Measurements from ENCODE around the gene DNAJC10. TPM values are rescaled to one million over a fixed set of nuclear protein-coding genes. Genes with fewer than 3 reads are reported as not detected.
"Not testable (repeated sequence)": the region's sequence is repeated elsewhere in the genome, so short reads cannot be mapped to it uniquely, and the experiment has no call there.

The DNAJC10 gene
- polyA plus RNA-seq, 1 donor: 168 TPM

GRCh38 chr2:182741620-182742019 lies 25.6 kb downstream of the DNAJC10 start:
- 100% methylated on average over 2 of the region's 2 CpGs for WGBS (ENCODE audit: insufficient coverage, low lambda C conversion rate)
- H3K27me3 ChIP-seq (ENCODE audit: control insufficient read depth, insufficient read depth, low read length): no peaks in the 10 kb centered on the region
- H3K36me3 ChIP-seq (ENCODE audit: control insufficient read depth, insufficient read depth, low read length): peaks cover 42% of the 10 kb centered on the region
- H3K4me3 ChIP-seq (ENCODE audit: low read length): no peak overlapping the region
- no peaks in the 10 kb centered on the region for H3K9me3 ChIP-seq (ENCODE audit: control insufficient read depth, low read depth, low read length)
- no peak overlapping the region for H3K27ac ChIP-seq (ENCODE audit: low read length)
- DNase-seq: no peak
- H3K4me1 ChIP-seq (ENCODE audit: control insufficient read depth, insufficient read depth, low read length): no peaks in the 10 kb centered on the region

- peaks cover 32% of the 10 kb centered on the region for H3K36me3 ChIP-seq (ENCODE audit: control insufficient read depth, insufficient read depth, low read length)
- H3K4me1 ChIP-seq (ENCODE audit: control insufficient read depth, insufficient read depth, low read length): no peaks in the 10 kb centered on the region
- no peaks in the 10 kb centered on the region for H3K27me3 ChIP-seq (ENCODE audit: control insufficient read depth, insufficient read depth, low read length)
- no peak for DNase-seq
- H3K9me3 ChIP-seq (ENCODE audit: control insufficient read depth, low read depth, low read length): no peaks in the 10 kb centered on the region
- WGBS (ENCODE audit: insufficient coverage, low lambda C conversion rate): no CpG with 5 or more reads among the region's 2 CpGs
- H3K4me3 ChIP-seq (ENCODE audit: low read length): no peak overlapping the region
- no peak overlapping the region for H3K27ac ChIP-seq (ENCODE audit: low read length)
These were observed 28.4 kb downstream of the DNAJC10 start for GRCh38 chr2:182744490-182744889.

GRCh38 chr2:182745061-182745460 lies 29.0 kb downstream of the DNAJC10 start:
- 83% methylated on average over 1 of the region's 2 CpGs for WGBS (ENCODE audit: insufficient coverage, low lambda C conversion rate)
- DNase-seq: no peak
- peaks cover 37% of the 10 kb centered on the region for H3K36me3 ChIP-seq (ENCODE audit: control insufficient read depth, insufficient read depth, low read length)
- H3K27ac ChIP-seq (ENCODE audit: low read length): no peak overlapping the region
- H3K4me3 ChIP-seq (ENCODE audit: low read length): no peak overlapping the region
- H3K9me3 ChIP-seq (ENCODE audit: control insufficient read depth, low read depth, low read length): no peaks in the 10 kb centered on the region
- H3K27me3 ChIP-seq (ENCODE audit: control insufficient read depth, insufficient read depth, low read length): no peaks in the 10 kb centered on the region
- no peaks in the 10 kb centered on the region for H3K4me1 ChIP-seq (ENCODE audit: control insufficient read depth, insufficient read depth, low read length)

GRCh38 chr2:182745894-182746293 lies 29.8 kb downstream of the DNAJC10 start:
- H3K4me1 ChIP-seq (ENCODE audit: control insufficient read depth, insufficient read depth, low read length); H3K27ac ChIP-seq (ENCODE audit: low read length); DNase-seq; H3K27me3 ChIP-seq (ENCODE audit: control insufficient read depth, insufficient read depth, low read length); H3K9me3 ChIP-seq (ENCODE audit: control insufficient read depth, low read depth, low read length); H3K4me3 ChIP-seq (ENCODE audit: low read length): not testable (repeated sequence)
- no CpG with 5 or more reads among the region's 3 CpGs for WGBS (ENCODE audit: insufficient coverage, low lambda C conversion rate)
- peaks cover 39% of the 10 kb centered on the region for H3K36me3 ChIP-seq (ENCODE audit: control insufficient read depth, insufficient read depth, low read length)

GRCh38 chr2:182754231-182754630 lies 38.2 kb downstream of the DNAJC10 start:
- Histone ChIP-seq H3K27ac (ENCODE audit: low read length) (no peak overlapping the region), H3K4me1 (ENCODE audit: control insufficient read depth, insufficient read depth, low read length) (no peaks in the 10 kb centered on the region), H3K4me3 (ENCODE audit: low read length) (no peak overlapping the region), H3K9me3 (ENCODE audit: control insufficient read depth, low read depth, low read length) (no peaks in the 10 kb centered on the region), H3K36me3 (ENCODE audit: control insufficient read depth, insufficient read depth, low read length) (peaks cover 49% of the 10 kb centered on the region), H3K27me3 (ENCODE audit: control insufficient read depth, insufficient read depth, low read length) (no peaks in the 10 kb centered on the region)
- no peak for DNase-seq

- peaks cover 60% of the 10 kb centered on the region for H3K36me3 ChIP-seq (ENCODE audit: control insufficient read depth, insufficient read depth, low read length)
These were observed 42.3 kb downstream of the DNAJC10 start for GRCh38 chr2:182758379-182758778.

GRCh38 chr2:182761903-182762302 lies 45.8 kb downstream of the DNAJC10 start:
- Histone ChIP-seq H3K27me3 (ENCODE audit: control insufficient read depth, insufficient read depth, low read length) (no peaks in the 10 kb centered on the region), H3K9me3 (ENCODE audit: control insufficient read depth, low read depth, low read length) (no peaks in the 10 kb centered on the region), H3K36me3 (ENCODE audit: control insufficient read depth, insufficient read depth, low read length) (peaks cover 74% of the 10 kb centered on the region), H3K4me3 (ENCODE audit: low read length) (no peak overlapping the region), H3K4me1 (ENCODE audit: control insufficient read depth, insufficient read depth, low read length) (no peaks in the 10 kb centered on the region), H3K27ac (ENCODE audit: low read length) (no peak overlapping the region)
- 67% methylated on average over 1 of the region's 4 CpGs for WGBS (ENCODE audit: insufficient coverage, low lambda C conversion rate)
- DNase-seq: no peak

More at GRCh38 chr2:182758379-182758778, 42.3 kb downstream of the DNAJC10 start:
- DNase-seq: no peak
- no peaks in the 10 kb centered on the region for H3K4me1 ChIP-seq (ENCODE audit: control insufficient read depth, insufficient read depth, low read length)
- H3K9me3 ChIP-seq (ENCODE audit: control insufficient read depth, low read depth, low read length): no peaks in the 10 kb centered on the region
- no peaks in the 10 kb centered on the region for H3K27me3 ChIP-seq (ENCODE audit: control insufficient read depth, insufficient read depth, low read length)
- H3K27ac ChIP-seq (ENCODE audit: low read length): no peak overlapping the region
- H3K4me3 ChIP-seq (ENCODE audit: low read length): no peak overlapping the region
- WGBS (ENCODE audit: insufficient coverage, low lambda C conversion rate): no CpG with 5 or more reads among the region's 1 CpG

GRCh38 chr2:182763311-182763912 lies 47.4 kb downstream of the DNAJC10 start:
- Histone ChIP-seq H3K27ac (ENCODE audit: low read length) (no peak overlapping the region), H3K9me3 (ENCODE audit: control insufficient read depth, low read depth, low read length) (no peaks in the 10 kb centered on the region), H3K4me1 (ENCODE audit: control insufficient read depth, insufficient read depth, low read length) (no peaks in the 10 kb centered on the region), H3K36me3 (ENCODE audit: control insufficient read depth, insufficient read depth, low read length) (peaks cover 79% of the 10 kb centered on the region), H3K4me3 (ENCODE audit: low read length) (no peak overlapping the region), H3K27me3 (ENCODE audit: control insufficient read depth, insufficient read depth, low read length) (no peaks in the 10 kb centered on the region)
- DNase-seq: peak; percentile 16 to 18
- WGBS (ENCODE audit: insufficient coverage, low lambda C conversion rate): 33% methylated on average over 3 of the region's 11 CpGs

GRCh38 chr2:182766626-182767025 lies 50.6 kb downstream of the DNAJC10 start:
- 50% methylated on average over 1 of the region's 6 CpGs for WGBS (ENCODE audit: insufficient coverage, low lambda C conversion rate)
- DNase-seq: no peak
- Histone ChIP-seq H3K36me3 (ENCODE audit: control insufficient read depth, insufficient read depth, low read length) (peaks cover 55% of the 10 kb centered on the region), H3K9me3 (ENCODE audit: control insufficient read depth, low read depth, low read length) (no peaks in the 10 kb centered on the region), H3K4me3 (ENCODE audit: low read length) (no peak overlapping the region), H3K27me3 (ENCODE audit: control insufficient read depth, insufficient read depth, low read length) (no peaks in the 10 kb centered on the region), H3K27ac (ENCODE audit: low read length) (no peak overlapping the region), H3K4me1 (ENCODE audit: control insufficient read depth, insufficient read depth, low read length) (no peaks in the 10 kb centered on the region)

GRCh38 chr2:182767578-182767977 lies 51.5 kb downstream of the DNAJC10 start:
- Histone ChIP-seq H3K27ac (ENCODE audit: low read length) (no peak overlapping the region), H3K4me3 (ENCODE audit: low read length) (no peak overlapping the region), H3K27me3 (ENCODE audit: control insufficient read depth, insufficient read depth, low read length) (no peaks in the 10 kb centered on the region), H3K36me3 (ENCODE audit: control insufficient read depth, insufficient read depth, low read length) (peaks cover 49% of the 10 kb centered on the region), H3K4me1 (ENCODE audit: control insufficient read depth, insufficient read depth, low read length) (no peaks in the 10 kb centered on the region), H3K9me3 (ENCODE audit: control insufficient read depth, low read depth, low read length) (no peaks in the 10 kb centered on the region)
- WGBS (ENCODE audit: insufficient coverage, low lambda C conversion rate): no CpG with 5 or more reads among the region's 7 CpGs
- no peak for DNase-seq

- H3K9me3 ChIP-seq (ENCODE audit: control insufficient read depth, low read depth, low read length); DNase-seq; H3K4me3 ChIP-seq (ENCODE audit: low read length); H3K27me3 ChIP-seq (ENCODE audit: control insufficient read depth, insufficient read depth, low read length); H3K27ac ChIP-seq (ENCODE audit: low read length); H3K4me1 ChIP-seq (ENCODE audit: control insufficient read depth, insufficient read depth, low read length): not testable (repeated sequence)
- 100% methylated on average over 1 of the region's 2 CpGs for WGBS (ENCODE audit: insufficient coverage, low lambda C conversion rate)
- peaks cover 40% of the 10 kb centered on the region for H3K36me3 ChIP-seq (ENCODE audit: control insufficient read depth, insufficient read depth, low read length)
These were observed 52.9 kb downstream of the DNAJC10 start for GRCh38 chr2:182768950-182769349.
